Measurements from ENCODE around the gene CYP39A1. TPM values are rescaled to one million over a fixed set of nuclear protein-coding genes. Genes with fewer than 3 reads are reported as not detected.
"Not testable (repeated sequence)": the region's sequence is repeated elsewhere in the genome, so short reads cannot be mapped to it uniquely, and the experiment has no call there.

Gene CYP39A1
- total RNA-seq, 1 donor from 2014 or later, result 2.9 TPM

- no peak for FAIRE-seq
These were observed 802 bp downstream of the CYP39A1 start for GRCh38 chr6:46651816-46652215.

GRCh38 chr6:46651006-46651405 lies 1.6 kb downstream of the CYP39A1 start:
- FAIRE-seq (no peak), DNase-seq (ENCODE audit: low spot score in 2 of 2) (no peak)

More at GRCh38 chr6:46651816-46652215, 802 bp downstream of the CYP39A1 start:
- no peak for DNase-seq (ENCODE audit: low spot score in 2 of 2)

GRCh38 chr6:46648869-46649492 lies 3.6 kb downstream of the CYP39A1 start:
- FAIRE-seq (no peak), DNase-seq (ENCODE audit: low spot score in 2 of 2) (no peak)

GRCh38 chr6:46648108-46648507 lies 4.5 kb downstream of the CYP39A1 start:
- FAIRE-seq; DNase-seq (ENCODE audit: low spot score in 2 of 2): not testable (repeated sequence)

GRCh38 chr6:46645265-46645664 lies 7.4 kb downstream of the CYP39A1 start:
- DNase-seq (ENCODE audit: low spot score in 2 of 2) (no peak), FAIRE-seq (no peak)

GRCh38 chr6:46642928-46643751 lies 9.5 kb downstream of the CYP39A1 start:
- DNase-seq (ENCODE audit: low spot score in 2 of 2) (no peak), FAIRE-seq (no peak)

GRCh38 chr6:46638650-46639049 lies 14.0 kb downstream of the CYP39A1 start:
- FAIRE-seq, result no peak
- DNase-seq (ENCODE audit: low spot score in 2 of 2), result no peak

- FAIRE-seq, result no peak
- no peak for DNase-seq (ENCODE audit: low spot score in 2 of 2)
These were observed 14.7 kb downstream of the CYP39A1 start for GRCh38 chr6:46637933-46638332.

GRCh38 chr6:46637145-46637544 lies 15.5 kb downstream of the CYP39A1 start:
- DNase-seq (ENCODE audit: low spot score in 2 of 2), result no peak
- FAIRE-seq, result no peak

- FAIRE-seq, result no peak
- DNase-seq (ENCODE audit: low spot score in 2 of 2), result no peak
These were observed 17.2 kb downstream of the CYP39A1 start for GRCh38 chr6:46635462-46635861.

GRCh38 chr6:46632053-46632452 lies 20.6 kb downstream of the CYP39A1 start:
- no peak for FAIRE-seq
- no peak for DNase-seq (ENCODE audit: low spot score in 2 of 2)

GRCh38 chr6:46629691-46630090 lies 22.9 kb downstream of the CYP39A1 start:
- FAIRE-seq (no peak), DNase-seq (ENCODE audit: low spot score in 2 of 2) (no peak)

GRCh38 chr6:46628976-46629375 lies 23.6 kb downstream of the CYP39A1 start:
- FAIRE-seq, result no peak
- DNase-seq (ENCODE audit: low spot score in 2 of 2), result no peak

- no peak for DNase-seq (ENCODE audit: low spot score in 2 of 2)
- no peak for FAIRE-seq
These were observed 24.1 kb downstream of the CYP39A1 start for GRCh38 chr6:46628498-46628897.

- DNase-seq (ENCODE audit: low spot score in 2 of 2), result no peak
- no peak for FAIRE-seq
These were observed 25.6 kb downstream of the CYP39A1 start for GRCh38 chr6:46626976-46627375.

GRCh38 chr6:46626228-46626909 lies 26.2 kb downstream of the CYP39A1 start:
- DNase-seq (ENCODE audit: low spot score in 2 of 2) (peak in 1 of 2 donors; percentile 13), FAIRE-seq (peak; percentile 96)

- FAIRE-seq, result no peak
These were observed 33.9 kb downstream of the CYP39A1 start for GRCh38 chr6:46618726-46619125.

GRCh38 chr6:46612645-46613044 lies 40.0 kb downstream of the CYP39A1 start:
- DNase-seq (ENCODE audit: low spot score in 2 of 2), result no peak

More at GRCh38 chr6:46618726-46619125, 33.9 kb downstream of the CYP39A1 start:
- no peak for DNase-seq (ENCODE audit: low spot score in 2 of 2)

GRCh38 chr6:46610862-46611553 lies 41.6 kb downstream of the CYP39A1 start:
- no peak for FAIRE-seq
- no peak for DNase-seq (ENCODE audit: low spot score in 2 of 2)

More at GRCh38 chr6:46612645-46613044, 40.0 kb downstream of the CYP39A1 start:
- FAIRE-seq, result no peak

- FAIRE-seq (peak; percentile 88), DNase-seq (ENCODE audit: low spot score in 2 of 2) (peak; percentile 14 to 26)
These were observed 46.3 kb downstream of the CYP39A1 start for GRCh38 chr6:46606338-46606737.

All from frontal cortex (tissue), 4 donors.